NB4 (cell line): ENCODE results near the gene ZNF680.
"Not testable (repeated sequence)": the region's sequence is repeated elsewhere in the genome, so short reads cannot be mapped to it uniquely, and the experiment has no call there.

ENCODE experiments used
- POLR2A ChIP-seq: IDR thresholded peaks from 2 replicates; pipeline ENCODE4 v1.6.1; 2011; ENCODE audit warnings: mild to moderate bottlenecking; ENCODE audit not compliant: insufficient read length; ENCODE audit errors: extremely low read depth
- TF ChIP-seq, protein P1 (sequence below): IDR thresholded peaks from one replicate; pipeline ENCODE4 v1.5.1; 2012; ENCODE audit warnings: low read depth, low read length

DNA sequence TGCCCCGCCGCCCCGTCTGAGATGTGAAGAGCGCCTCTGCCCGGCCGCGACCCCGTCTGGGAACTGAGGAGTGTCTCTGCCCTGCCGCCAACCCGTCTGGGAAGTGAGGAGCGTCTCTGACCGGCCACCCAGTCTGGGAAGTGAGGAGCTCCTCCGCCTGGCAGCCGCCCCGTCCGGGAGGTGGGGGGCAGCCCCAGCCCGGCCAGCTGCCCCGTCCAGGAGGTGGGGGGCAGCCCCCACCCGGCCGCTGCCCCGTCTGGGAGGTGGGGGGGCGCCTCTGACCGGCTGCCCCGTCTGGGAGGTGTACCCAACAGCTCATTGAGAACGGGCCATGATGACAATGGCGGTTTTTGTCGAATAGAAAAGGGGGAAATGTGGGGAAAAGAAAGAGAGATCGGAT, 8.7 kb downstream of the ZNF680 start:
- TF ChIP-seq POLR2A = not testable (repeated sequence)
- TF ChIP-seq, protein P1, sequence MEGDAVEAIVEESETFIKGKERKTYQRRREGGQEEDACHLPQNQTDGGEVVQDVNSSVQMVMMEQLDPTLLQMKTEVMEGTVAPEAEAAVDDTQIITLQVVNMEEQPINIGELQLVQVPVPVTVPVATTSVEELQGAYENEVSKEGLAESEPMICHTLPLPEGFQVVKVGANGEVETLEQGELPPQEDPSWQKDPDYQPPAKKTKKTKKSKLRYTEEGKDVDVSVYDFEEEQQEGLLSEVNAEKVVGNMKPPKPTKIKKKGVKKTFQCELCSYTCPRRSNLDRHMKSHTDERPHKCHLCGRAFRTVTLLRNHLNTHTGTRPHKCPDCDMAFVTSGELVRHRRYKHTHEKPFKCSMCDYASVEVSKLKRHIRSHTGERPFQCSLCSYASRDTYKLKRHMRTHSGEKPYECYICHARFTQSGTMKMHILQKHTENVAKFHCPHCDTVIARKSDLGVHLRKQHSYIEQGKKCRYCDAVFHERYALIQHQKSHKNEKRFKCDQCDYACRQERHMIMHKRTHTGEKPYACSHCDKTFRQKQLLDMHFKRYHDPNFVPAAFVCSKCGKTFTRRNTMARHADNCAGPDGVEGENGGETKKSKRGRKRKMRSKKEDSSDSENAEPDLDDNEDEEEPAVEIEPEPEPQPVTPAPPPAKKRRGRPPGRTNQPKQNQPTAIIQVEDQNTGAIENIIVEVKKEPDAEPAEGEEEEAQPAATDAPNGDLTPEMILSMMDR = not testable (repeated sequence)
